Liver (tissue), 9 donors: ENCODE data around the gene TSN. TPM values are rescaled to one million over a fixed set of nuclear protein-coding genes. Genes with fewer than 3 reads are reported as not detected.
"Not testable (repeated sequence)": the region's sequence is repeated elsewhere in the genome, so short reads cannot be mapped to it uniquely, and the experiment has no call there.

Source experiments
- DNase-seq: peaks from one replicate; pipeline ENCODE4 v3.0.0-alpha.2; 2017; ENCODE audit warnings: low spot score
- H3K27ac ChIP-seq, 2 donors: one replicate each; pipeline ENCODE4 v1.7.0; 2013; ENCODE audit warnings: inconsistent platforms in 2 of 2, low read length in 2 of 2, control low read depth in 1 of 2, low read depth in 1 of 2, mild to moderate bottlenecking in 1 of 2
- H3K27me3 ChIP-seq, 4 donors: one replicate each; pipeline versions ENCODE4 v1.6.1 to v1.7.0; 2013; ENCODE audit warnings: low read length in 3 of 4, inconsistent platforms in 1 of 4, mild to moderate bottlenecking in 1 of 4, moderate library complexity in 1 of 4; ENCODE audit not compliant: control insufficient read depth in 4 of 4, insufficient read depth in 4 of 4
- H3K36me3 ChIP-seq, 4 donors: one replicate each; pipeline versions ENCODE4 v1.6.1 to v1.7.0; 2013; ENCODE audit warnings: low read length in 3 of 4, mild to moderate bottlenecking in 3 of 4, low read depth in 1 of 4, moderate library complexity in 1 of 4; ENCODE audit not compliant: control insufficient read depth in 4 of 4, insufficient read depth in 3 of 4
- H3K4me1 ChIP-seq, 4 donors: one replicate each; pipeline versions ENCODE4 v1.6.1 to v1.7.0; 2013; ENCODE audit warnings: low read length in 3 of 4, mild to moderate bottlenecking in 3 of 4, moderate library complexity in 1 of 4; ENCODE audit not compliant: control insufficient read depth in 4 of 4, insufficient read depth in 4 of 4
- H3K4me3 ChIP-seq, 3 donors: one replicate each; pipeline versions ENCODE4 v1.6.1 to v1.7.0; 2013; ENCODE audit warnings: low read length in 3 of 3, control low read depth in 1 of 3, low read depth in 1 of 3, mild to moderate bottlenecking in 1 of 3
- H3K9ac ChIP-seq, 2 donors: one replicate each; pipeline ENCODE4 v1.7.0; 2013; ENCODE audit warnings: low read length in 2 of 2, mild to moderate bottlenecking in 2 of 2, moderate library complexity in 2 of 2, control low read depth in 1 of 2, low read depth in 1 of 2
- H3K9me3 ChIP-seq, 4 donors: one replicate each; pipeline versions ENCODE4 v1.6.1 to v1.7.0; 2013; ENCODE audit warnings: low read length in 3 of 4; ENCODE audit not compliant: control insufficient read depth in 4 of 4
- FOXA1 ChIP-seq: IDR thresholded peaks from 2 replicates; pipeline ENCODE4 v1.6.1; 2016; ENCODE audit warnings: antibody characterized with exemption
- HNF4G ChIP-seq: IDR thresholded peaks from 2 replicates; pipeline ENCODE4 v1.6.1; 2016; ENCODE audit warnings: antibody characterized with exemption
- RAD21 ChIP-seq, 2 donors: IDR thresholded peaks; 2 replicates each; pipeline ENCODE4 v1.6.1; 2016; ENCODE audit warnings: antibody characterized with exemption in 2 of 2, mild to moderate bottlenecking in 2 of 2
- REST ChIP-seq: IDR thresholded peaks from 2 replicates; pipeline ENCODE4 v1.6.1; 2016; ENCODE audit warnings: antibody characterized with exemption, mild to moderate bottlenecking
- RXRA ChIP-seq, 2 donors: IDR thresholded peaks; 2 replicates each; pipeline ENCODE4 v1.6.1; 2017 to 2018; ENCODE audit warnings: antibody characterized with exemption in 2 of 2, mild to moderate bottlenecking in 1 of 2
- SP1 ChIP-seq: IDR thresholded peaks from 2 replicates; pipeline ENCODE4 v1.6.1; 2018; ENCODE audit warnings: antibody characterized with exemption, mild to moderate bottlenecking
- TAF1 ChIP-seq: conservative IDR thresholded peaks from 2 replicates; pipeline ENCODE4 v1.6.1; 2016; ENCODE audit warnings: antibody characterized with exemption, mild to moderate bottlenecking
- YY1 ChIP-seq: IDR thresholded peaks from 2 replicates; pipeline ENCODE4 v1.6.1; 2016; ENCODE audit warnings: antibody characterized with exemption, mild to moderate bottlenecking
- WGBS: extraction: QIAGEN DNeasy Blood & Tissue Kit; methylation state at CpG from one replicate; pipeline ENCODE4 v1.1.7; 2013; 5-methylcytosine and 5-hydroxymethylcytosine counted together
- polyA plus RNA-seq, 2 donors: library from polyadenylated mRNA; stranded (reverse) in 1 of 2; unstranded in 1 of 2; fragments of 200-250 nt in 1 of 2; fragments of >200 nt in 1 of 2; fragmentation: Nextera tagmentation in 1 of 2; extraction: Ambion mirVana in 1 of 2; gene quantifications; one replicate each; pipeline versions ENCODE4 v1.2.1 to v1.2.3, GENCODE V29; 2013 to 2015
- total RNA-seq, 2 donors: library from RNA; depleted of rRNA; stranded (reverse); fragments of >200 nt; gene quantifications; one replicate each; pipeline ENCODE4 v1.2.3, GENCODE V29; 2014
- TF ChIP-seq, protein P1 (sequence below): IDR thresholded peaks from 2 replicates; pipeline ENCODE4 v1.6.1; 2016; ENCODE audit warnings: antibody characterized with exemption
- donor health status: healthy.
- donor health status: healthy.
- donor health status: healthy.
- donor health status: healthy.
- donor health status: healthy.

TSN gene
- total and polyA plus RNA-seq, 4 donors, result 17.0 to 30.6 (median 17.7) TPM

DNA sequence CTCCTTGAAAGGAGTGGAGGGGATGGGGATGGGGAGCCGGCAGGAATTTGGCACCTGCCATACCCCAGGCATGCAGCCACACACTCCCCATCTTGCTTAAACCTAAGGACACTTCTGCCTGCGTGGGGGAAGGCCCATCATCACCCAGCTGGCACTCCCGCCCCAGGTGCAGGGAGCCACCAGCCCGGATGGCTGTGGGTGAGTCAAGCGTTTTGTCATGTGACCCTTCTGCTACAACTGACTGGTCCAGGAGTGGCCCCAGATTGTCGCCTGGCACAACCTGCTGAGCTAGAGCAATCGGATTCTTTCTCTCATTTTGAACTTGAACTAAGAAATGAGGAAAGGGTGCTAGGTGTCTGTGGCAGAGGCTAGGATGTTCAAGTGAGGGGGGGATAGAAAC is 61.3 kb downstream of the TSN start:
- WGBS, result 90% methylated on average over 7 of the region's 7 CpGs
- no peak overlapping the region for H3K4me3 ChIP-seq
- TF ChIP-seq FOXA1 (no peak), REST (no peak), SP1 (no peak), RXRA (IDR thresholded peaks at IDR 0.05) (no peak), RAD21 (IDR thresholded peaks at IDR 0.05) (no peak), YY1 (no peak), HNF4G (no peak), TAF1 (no peak)
- TF ChIP-seq, protein P1, sequence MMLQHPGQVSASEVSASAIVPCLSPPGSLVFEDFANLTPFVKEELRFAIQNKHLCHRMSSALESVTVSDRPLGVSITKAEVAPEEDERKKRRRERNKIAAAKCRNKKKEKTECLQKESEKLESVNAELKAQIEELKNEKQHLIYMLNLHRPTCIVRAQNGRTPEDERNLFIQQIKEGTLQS, result no peak
- no peaks in the 10 kb centered on the region for H3K36me3 ChIP-seq
- no peak overlapping the region for H3K9ac ChIP-seq
- H3K9me3 ChIP-seq, result peaks cover 0 to 3% (median 0%) of the 10 kb centered on the region in 4 donors
- no peaks in the 10 kb centered on the region for H3K27me3 ChIP-seq
- no peaks in the 10 kb centered on the region for H3K4me1 ChIP-seq
- no peak for DNase-seq
- H3K27ac ChIP-seq, result no peak overlapping the region

DNA sequence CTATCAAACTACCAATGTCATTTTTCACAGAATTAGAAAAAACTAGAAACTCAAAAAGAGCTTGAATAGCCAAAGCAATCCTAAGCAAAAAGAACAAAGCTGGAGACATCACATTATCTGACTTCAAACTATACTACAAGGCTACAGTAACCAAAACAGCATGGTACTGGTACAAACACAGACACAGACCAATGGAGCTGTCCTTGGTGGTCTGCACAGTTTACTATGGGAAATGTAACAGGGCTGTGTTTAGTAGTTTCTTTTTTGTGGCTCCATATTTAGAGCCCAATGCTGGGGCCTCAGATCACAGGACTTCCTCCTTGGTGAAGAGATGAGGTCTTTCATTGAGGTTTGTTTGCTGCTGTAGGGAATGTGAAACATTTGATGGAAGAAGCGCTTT is 61.9 kb downstream of the TSN start:
- not testable (repeated sequence) for DNase-seq, H3K36me3 ChIP-seq, H3K4me3 ChIP-seq, H3K9me3 ChIP-seq, H3K27ac ChIP-seq, H3K9ac ChIP-seq, H3K4me1 ChIP-seq, H3K27me3 ChIP-seq
- 93% methylated on average over 1 of the region's 1 CpG for WGBS

Other genes with a start within 250 kb of the TSN start
- gene RNU4ATAC, start 224.8 kb upstream of the TSN start, total RNA-seq, result not detected
- 1 to 10 TPM in 1 of 2 donors, not detected in 1; 5.1 TPM for gene RNU4ATAC, start 224.8 kb upstream of the TSN start, polyA plus RNA-seq
- gene CLASP1, start 106.2 kb upstream of the TSN start, total RNA-seq, result 10 to 100 TPM; 31.3 to 50.0 TPM
- gene CLASP1, start 106.2 kb upstream of the TSN start, polyA plus RNA-seq, result 10 to 100 TPM in 1 of 2 donors, 1 to 10 TPM in 1; 7.5 to 12.6 TPM
- 10 to 100 TPM; 13.4 to 18.0 TPM for gene NIFK, start 18.8 kb upstream of the TSN start, total RNA-seq
- 10 to 100 TPM; 14.4 to 25.6 TPM for gene NIFK, start 18.8 kb upstream of the TSN start, polyA plus RNA-seq